HG03565 (cell line): ENCODE data around the gene INKA2.

Experiments used
- ATAC-seq: cut with Tn5 transposase; IDR thresholded peaks from one replicate; pipeline ENCODE4 v1.9.1; 2021; ENCODE audit warnings: mild to moderate bottlenecking, moderate library complexity; ENCODE audit not compliant: unreplicated experiment

INKA2 gene

DNA sequence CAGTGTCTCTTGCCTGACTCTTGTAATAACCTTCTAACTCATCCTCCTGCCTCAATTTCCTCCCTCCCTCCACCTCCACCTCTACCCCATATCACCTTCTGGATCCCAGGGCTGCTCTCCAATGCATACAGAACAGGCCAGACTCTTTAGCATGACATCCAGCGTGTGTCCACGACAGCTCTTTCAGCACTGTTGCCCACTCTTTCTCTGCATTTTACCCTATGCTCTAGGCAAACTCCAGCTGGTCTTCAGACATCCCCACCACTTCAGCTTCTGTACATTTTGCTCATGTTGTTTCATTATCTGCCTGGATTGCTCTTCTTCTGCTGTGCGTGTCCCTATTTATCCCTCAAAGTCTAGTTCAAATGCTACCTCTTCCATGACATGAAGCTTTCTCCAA lies 4.8 kb downstream of the INKA2 start:
- no peak for ATAC-seq

DNA sequence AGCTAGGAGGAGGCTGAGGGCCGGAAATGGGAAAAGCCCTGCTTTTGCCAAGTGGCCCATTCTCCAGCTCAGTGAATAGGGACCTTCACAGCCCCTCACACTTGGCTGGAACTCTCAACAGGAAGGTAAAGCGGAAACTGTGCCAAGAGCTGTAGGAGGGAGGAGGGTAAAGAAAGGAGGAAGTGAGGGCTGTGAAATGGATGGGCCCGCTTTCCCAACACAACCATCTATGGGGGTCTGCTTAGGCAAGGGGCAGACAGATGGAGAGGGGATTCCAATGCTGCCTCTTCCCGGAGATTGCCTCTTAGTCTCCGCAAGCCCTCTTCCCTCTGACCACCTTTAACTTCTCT lies 5.2 kb downstream of the INKA2 start:
- ATAC-seq = no peak

DNA sequence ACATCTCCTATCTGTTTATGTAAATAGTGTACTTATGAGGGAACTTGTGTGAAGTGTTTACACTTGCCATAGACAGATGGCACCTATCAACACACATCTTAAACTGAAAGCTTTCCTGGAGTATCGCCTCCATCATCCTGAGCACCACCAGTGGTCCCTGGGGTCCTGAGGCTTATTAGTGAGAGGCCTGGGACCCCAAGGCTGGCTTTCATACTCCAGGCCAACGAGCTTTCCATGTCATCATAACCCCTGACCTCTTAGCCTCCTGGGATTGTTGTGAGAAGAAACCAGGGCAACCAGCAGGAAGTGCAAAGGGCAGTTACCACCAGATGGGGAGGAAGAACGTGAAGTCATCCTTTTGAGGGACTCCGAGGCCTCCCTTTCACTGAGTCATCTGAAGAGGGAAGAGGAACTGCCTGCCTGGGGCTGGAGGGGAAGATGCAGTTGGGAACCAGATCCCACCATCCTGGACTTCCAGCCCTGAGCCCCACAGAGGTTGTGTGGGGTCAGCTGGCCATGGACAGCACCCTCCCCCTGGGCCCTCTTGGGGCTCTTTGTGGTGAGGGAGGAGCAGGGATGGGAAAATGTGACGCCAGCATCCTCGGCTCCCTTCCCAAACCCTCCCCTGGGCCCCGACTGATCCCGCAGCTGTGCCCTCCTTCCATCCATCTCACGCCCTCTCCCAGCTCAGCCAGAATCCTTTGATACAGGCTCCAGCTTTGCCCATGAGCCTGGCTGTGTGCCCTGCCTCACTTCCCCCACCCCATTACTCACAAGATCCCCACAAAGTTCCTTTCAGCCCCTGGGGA lies 5.8 kb downstream of the INKA2 start:
- ATAC-seq = no peak

DNA sequence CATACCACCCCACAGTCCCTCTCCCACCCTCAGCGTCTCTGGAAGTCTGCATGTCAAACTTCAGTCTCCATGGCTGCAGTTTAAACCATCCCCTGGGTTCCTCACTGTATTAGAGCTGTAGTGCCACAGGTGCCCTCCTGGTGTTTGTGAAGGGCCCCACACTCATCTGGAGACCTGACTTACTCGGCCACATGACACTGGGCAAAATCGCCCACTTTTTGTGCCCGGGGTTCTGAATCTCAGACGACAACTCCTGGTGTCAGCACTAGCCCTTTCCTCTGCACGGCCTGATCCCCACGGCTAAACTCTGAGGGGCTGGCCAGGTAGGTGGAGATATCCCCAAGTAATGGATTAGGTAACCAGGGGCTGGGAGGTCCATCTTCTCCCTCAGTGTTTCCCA lies 6.5 kb downstream of the INKA2 start:
- ATAC-seq = no peak

DNA sequence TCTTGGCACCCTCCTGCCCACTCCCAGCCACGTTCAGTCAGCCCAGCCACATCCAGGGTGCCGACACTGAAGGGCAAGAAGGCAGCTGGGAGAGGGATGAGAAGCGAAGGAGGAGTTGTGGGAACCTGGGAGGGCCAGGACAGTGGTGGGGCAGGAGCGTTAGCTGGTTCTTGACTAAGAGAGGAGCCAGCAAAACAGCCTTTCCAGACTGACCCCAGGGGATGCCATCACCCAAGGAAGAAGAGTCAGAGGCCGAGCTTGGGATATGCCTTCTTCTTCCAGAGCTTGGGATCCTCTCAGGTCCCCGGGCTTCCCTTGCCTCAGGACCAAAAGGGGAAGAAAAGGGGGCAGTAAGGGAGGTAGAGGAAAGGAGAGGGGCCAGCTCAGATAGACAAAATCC lies 7.2 kb downstream of the INKA2 start:
- no peak for ATAC-seq

DNA sequence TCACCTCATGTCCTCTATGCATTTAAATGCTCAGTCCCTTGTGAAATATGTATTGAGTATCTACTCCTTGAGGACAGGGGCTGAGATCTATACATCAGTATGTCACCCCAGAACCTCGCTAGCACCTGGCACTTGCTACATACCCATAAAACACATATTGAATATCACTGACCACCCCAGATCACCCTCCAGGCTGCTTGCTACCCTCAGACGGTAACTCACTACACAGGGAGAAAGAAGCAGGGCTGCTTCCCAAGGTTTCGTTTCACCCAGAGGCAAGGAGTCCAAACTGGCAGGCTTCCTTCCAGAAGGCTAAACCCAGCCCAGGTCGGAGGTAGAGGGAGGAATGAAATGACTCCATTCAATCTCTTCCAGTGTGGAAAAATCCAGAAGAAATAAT lies 8.5 kb downstream of the INKA2 start:
- no peak for ATAC-seq

DNA sequence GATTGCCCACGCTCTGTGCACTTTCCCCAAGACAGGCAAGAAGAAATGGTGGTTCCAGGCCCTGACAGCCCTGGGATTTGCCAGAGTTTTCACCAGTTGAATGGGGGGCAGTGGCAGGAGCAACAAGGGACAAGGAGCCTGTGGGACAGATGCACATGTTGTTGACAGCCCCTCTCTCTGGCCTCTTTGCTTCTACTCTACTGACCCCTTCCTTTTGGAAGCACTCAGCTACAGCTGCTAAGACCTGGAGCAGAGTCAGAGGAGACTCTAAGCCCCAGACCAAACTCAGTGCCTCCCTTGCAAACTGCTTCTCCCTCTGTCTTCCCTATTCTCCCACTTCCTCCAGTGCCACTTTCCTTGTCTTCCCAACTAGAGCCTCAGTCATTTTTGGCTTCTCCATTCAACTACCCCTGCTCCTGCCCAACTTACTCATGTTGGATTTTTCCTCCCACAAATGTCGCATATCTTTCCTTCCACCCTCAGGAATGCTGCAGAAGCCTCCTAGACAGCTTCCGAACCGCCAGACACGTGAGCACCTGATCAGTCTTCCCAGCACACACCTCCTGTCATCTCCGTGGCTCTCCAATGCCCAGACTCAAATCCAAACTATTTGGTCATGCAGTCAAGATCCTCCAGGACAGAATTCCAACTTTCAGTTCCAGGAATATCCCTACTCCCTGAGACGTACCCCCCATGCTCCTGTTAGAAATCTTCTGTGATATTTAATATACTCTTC lies 9.1 kb downstream of the INKA2 start:
- ATAC-seq = no peak

DNA sequence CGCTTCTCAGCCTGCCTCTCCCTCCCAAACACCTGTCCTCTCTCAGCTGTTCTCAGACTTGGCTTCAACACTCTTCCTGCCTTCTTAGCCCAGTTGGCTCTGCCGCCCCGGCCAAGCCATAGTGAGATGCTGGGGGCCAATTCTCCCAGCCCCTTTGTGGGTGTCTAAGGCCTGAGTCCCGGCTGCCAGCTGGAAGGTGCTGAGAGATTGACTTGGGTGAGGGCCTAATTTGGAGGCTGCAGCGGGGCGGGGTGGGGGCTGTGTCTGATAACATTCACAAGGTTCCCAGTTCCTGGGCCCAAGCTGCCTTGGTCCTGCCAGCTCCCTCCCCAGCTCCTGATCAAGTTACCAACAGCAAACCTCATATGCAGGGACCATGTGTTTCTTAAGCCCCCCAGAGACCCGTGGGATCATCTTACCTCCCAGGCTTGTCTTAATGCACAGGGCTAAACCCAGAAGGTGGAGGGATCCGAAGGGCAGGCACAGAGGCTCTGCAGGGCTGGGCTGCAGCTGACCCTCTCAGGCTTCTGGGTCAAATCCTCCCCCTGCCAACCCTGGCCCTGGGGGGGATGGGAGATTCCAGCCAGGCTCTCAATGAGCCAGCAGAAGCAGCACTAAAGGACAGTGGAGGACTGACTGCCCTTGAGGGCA lies 9.8 kb downstream of the INKA2 start:
- no peak for ATAC-seq

DNA sequence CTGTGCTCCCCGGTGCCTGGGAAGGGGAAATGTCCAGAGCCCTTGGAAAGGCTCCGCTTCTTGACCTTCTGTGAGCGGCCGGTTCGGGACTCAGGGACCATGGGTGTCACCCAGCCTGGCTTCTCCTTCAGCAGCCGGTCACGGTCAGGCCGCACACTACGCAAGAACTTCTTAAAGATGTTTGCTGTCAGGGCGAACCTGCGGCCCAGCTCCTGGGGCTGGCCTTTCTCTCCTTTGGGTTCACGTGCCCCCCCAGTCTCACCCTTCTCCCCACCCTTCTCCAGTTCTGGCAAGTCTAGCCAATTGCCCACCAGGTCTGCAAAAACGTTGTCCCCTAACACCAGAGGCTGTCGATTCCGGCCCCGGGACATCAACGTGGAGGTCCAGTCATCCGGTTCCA lies 12.1 kb downstream of the INKA2 start:
- ATAC-seq = no peak

DNA sequence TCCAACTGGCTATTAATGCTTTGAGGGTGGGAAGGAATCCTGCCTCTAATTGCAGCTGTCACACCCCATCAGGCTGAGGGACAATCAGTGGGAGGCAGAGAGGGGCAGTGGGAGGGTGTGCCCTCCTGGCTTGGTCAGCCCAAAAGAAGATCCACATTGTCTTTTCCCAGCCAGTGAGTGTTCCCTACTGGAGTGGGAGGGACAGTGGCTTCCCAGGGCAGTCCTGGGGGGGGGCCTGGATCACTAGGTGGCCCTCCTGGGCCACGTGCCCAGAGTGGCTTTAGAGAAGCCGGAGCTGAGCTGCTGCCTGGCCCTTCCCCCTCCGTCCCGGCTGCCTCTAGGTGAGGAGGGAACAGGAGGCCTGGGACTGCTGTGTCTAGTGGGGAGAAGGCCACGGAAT lies 14.0 kb downstream of the INKA2 start:
- ATAC-seq = no peak

DNA sequence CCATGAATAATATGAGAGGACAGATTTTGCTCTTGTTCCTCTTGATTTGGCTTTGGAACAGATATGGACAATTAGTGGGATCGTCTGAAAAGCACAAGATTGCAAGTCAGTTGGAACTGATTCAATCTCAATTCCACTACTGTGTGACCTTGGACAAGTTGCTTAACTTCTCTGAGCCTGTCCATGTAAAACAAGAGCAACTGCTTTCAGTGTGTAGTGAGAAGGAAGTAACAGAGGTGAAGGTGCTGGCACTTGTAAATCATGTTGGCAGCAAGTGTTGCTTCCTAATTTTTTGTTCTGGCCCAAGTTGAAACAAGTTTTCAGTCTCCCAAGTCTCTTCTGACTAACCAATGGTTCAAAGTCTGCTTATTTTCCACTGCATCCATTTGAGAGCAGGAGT lies 15.3 kb downstream of the INKA2 start:
- no peak for ATAC-seq

DNA sequence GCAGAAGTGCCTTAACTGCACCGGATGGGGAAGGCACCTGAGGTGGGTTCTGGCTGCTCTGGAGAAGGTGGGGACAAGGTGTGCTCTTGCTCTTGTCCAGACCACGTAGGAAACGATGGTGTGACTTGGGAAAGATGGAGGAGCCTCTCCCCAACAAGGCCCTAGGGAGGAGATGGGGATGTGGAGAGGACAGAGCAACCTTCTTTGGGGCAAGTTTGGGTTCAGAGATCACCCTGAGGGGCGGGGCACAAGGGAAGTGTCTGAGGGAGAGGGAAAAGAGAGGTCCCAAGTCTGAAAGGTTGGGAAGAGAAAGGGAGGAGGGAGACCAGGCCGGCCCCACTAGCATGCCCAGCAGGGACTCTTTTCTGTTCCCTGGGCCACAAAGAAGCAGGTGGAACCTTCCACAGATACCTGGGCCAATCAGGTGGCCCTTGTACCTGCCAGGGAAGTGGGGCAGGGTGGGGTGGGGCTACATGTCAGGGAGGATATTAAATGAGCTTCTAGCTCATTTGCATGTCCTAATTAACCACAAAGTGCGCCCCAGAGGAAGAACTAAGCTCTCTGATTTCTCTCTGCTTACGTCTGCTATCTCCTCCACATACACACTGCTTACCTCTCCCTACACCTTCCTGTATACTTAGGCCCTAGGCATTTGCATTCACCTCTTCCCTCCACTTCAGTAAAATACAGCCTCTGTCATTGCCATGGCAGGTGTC lies 15.9 kb downstream of the INKA2 start:
- no peak for ATAC-seq

DNA sequence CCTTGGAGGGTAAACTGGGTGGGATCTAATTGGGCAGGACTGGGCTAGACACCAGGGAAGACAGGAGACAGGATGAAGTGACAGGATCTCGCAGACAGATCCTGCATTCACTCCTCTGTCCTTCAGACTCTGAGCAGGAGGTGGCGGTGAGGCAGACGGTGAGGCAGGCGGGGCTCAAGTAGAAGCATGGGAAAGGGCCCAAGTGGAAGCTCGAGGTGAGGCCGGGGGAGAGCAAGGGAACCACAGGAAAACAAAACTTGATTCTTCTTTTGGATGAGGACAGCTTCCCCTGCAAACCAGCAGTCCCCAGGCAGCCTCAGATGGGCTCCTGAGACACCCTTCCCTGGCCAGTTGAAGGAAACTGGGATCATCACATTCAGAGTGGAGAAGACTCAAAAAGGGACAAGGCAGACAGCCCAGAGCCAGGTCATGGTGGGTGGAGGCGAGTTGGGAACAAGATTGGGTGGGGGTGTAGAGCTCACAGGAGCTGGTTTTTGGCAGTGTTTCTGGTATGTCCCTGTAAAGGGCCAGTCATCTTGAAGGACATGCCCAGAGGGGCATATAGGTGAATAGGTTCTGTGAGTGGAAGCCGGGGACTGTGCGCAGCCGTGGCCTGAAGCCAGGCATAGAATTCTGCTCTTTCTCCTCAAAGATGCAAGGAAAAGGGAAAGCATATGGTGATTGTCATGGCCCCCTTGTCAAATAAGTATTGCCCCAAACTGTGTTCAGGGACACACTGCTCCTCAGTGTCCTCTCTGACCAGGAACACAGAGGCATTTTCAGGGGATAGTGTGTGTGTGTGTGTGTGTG lies 18.0 kb downstream of the INKA2 start:
- no peak for ATAC-seq

DNA sequence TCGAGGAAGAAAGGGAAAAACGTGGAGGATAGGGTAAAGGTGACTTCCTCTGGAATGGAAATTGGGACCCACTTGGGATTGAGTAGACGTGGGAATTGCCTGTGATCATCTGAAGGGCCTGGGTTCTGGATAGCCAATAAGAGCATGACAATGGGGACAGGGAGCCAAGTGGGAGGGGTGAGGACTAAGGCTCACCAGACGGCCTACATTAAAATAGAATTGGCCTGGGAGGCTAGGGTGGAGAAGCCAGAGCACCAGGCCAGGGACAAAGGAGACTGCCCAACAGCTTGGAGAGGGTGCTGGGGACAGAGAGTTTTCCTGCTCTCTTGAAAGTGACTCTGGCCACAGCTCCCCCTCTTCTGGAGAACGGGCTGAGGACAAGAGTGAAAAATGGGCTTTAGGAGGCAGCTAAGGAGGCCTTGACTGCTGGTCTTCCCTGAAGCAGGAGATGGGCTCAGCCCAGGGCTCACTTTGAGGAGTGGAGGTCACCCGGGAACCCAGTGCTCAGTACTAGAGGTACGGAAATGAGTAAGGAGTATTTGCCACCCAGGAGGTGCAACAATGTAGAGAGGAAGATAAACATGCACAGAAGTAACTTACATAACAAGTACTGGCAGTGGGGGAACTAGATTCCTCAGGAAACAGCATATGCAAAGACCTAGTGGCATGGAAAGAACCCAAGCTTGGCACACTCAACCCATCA lies 18.8 kb downstream of the INKA2 start:
- no peak for ATAC-seq

DNA sequence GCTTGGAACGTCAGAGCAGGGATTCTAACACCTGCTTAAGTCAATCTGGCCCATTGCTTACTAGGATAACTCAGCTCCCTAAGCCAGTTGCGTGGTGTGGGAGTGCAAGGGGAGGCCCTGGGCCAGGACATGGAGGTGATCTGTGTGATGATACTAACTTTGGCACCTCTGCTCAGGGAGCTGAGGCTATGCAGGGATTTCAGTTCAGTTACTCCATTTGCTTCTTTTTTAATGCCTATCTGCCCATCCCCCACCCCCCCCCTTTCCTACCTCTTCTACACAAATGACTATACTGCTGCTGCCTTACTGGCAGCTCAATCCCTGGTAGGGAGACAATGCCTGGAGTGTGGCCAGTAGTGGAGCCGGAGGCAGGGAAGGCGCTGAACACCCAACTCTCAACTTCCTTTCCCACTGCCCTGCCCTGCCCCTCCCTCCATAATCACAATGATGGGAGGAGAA lies 19.5 kb downstream of the INKA2 start:
- ATAC-seq = no peak

DNA sequence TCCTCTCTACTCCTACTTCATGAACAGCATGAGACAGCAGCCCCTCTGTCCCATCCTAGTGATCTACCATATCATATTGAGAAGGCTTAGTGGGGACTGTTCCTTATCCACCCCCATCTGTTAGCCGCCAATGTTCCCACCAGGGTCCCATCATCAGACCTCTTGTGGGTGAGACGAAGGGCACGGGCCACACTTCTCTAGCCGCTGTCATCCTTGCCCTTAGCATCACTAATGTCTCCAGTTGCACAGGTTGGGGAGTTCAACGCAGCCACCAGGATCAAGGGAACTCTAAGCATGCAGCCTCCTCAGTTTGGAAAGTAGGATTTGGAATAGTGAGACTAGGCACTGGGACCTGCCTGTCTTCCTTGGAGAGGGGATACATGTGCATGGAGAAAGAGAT lies 20.1 kb downstream of the INKA2 start:
- no peak for ATAC-seq

DNA sequence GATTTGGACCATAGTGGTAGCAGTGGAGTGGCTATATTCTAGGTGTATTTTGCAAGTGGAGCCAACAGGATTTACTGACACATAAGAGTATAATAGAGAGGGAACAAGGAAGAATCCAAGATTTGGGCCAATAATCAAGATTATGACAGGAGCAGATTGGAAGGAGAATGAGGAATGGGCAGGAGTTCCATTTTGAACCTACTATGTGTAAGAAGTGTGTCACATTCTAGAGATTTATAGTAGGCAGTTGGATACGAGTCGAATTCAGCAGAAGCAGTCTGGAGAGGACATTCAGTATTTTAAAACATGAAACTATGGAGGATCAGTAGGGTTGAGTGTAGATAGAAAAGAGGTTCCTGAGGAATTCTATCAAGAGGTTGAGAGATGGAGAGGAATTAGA lies 21.7 kb downstream of the INKA2 start:
- ATAC-seq = no peak

DNA sequence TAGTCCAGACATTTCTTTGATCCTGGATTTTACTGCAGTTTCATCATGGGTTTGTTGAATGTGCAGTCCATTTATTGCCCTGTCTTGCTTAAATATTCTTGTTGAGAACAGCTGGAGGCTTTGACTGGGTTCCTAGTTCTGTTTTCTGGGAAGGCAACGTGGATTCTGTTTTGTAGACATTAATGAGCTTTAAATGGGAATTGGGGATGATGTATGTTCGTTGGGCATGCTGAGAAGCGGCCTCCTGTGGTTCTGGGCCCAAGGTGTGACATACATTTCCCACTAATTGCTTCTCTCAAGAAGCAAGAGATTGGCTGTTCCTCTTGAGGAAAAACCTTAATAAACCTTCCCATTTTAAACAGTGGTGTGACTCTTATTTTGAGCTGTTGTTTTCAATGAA lies 22.9 kb downstream of the INKA2 start:
- ATAC-seq = no peak

DNA sequence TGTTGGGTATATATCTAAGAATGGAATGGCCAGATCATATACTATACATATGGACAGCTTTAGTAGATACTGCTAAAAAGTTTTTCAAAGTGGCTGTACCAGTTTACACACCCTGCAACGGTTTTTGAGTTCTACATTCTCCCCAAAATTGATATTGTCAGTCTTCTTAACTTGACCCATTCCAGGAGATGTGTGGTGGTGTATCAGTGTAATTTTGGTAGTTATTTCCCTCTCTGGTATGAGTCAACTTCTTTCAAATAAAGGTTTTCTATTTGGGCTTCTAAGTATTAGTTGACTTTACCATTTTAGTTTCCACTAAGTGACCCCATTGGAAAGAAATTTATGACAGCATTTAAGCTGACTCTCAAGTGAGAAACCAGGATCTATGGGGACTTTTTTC lies 29.2 kb downstream of the INKA2 start:
- no peak for ATAC-seq

DNA sequence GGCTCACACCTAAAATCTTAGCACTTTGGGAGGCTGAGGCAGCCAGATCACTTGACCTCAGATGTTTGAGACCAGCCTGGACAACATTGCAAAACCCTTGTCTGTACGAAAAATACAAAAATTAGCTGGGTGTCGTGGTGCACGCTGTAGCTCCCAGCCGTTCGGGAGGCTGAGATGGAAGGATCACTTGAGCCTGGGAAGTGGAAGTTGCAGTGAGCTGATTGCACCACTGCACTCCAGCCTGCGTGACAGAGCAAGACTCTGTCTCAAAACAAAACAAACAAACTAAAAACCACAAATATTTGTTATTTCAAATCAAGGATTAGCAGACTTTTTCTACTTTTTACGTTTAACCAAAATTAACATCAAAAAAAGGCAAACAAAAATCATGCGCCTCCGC lies 31.3 kb downstream of the INKA2 start:
- no peak for ATAC-seq
